Right cardiac atrium (tissue), 5 donors: ENCODE results near the gene CCNH. TPM values are rescaled to one million over a fixed set of nuclear protein-coding genes. Genes with fewer than 3 reads are reported as not detected.

Experiments used
- ATAC-seq, 2 donors: fragments of 200-7000 bp; cut with Tn5 transposase; one replicate each; pipeline versions ENCODE4 v1.8.0 to v1.9.1; 2020; ENCODE audit warnings: moderate library complexity in 2 of 2, mild to moderate bottlenecking in 1 of 2
- DNase-seq, 3 donors: peaks; one replicate each; pipeline ENCODE4 v3.0.0-alpha.2; 2020
- H3K27ac ChIP-seq: one replicate; pipeline ENCODE4 v1.5.1; 2013; ENCODE audit warnings: mild to moderate bottlenecking, low read length, control low read depth, moderate library complexity
- H3K27me3 ChIP-seq: one replicate; pipeline ENCODE4 v1.6.1; 2013; ENCODE audit not compliant: control insufficient read depth, insufficient read depth
- H3K4me1 ChIP-seq: one replicate; pipeline ENCODE4 v1.6.1; 2013; ENCODE audit warnings: low read length; ENCODE audit not compliant: control insufficient read depth, insufficient read depth
- H3K4me3 ChIP-seq: one replicate; pipeline ENCODE4 v1.5.1; 2013; ENCODE audit warnings: low read length, control low read depth
- H3K9me3 ChIP-seq: one replicate; pipeline ENCODE4 v1.6.1; 2013; ENCODE audit warnings: low read length; ENCODE audit not compliant: control insufficient read depth
- WGBS: extraction: QIAGEN DNeasy Blood & Tissue Kit; methylation state at CpG from one replicate; pipeline ENCODE4 v1.1.7; 2013; 5-methylcytosine and 5-hydroxymethylcytosine counted together
- intact Hi-C, 4 donors: fragments of 100-400 bp; cut with DNase I; formaldehyde crosslinking; loops; one replicate each; pipeline versions ENCODE4 v1.11.0 to v1.14.0; 2022 to 2023
- polyA plus RNA-seq: library from polyadenylated mRNA; stranded (reverse); fragments of 200-250 nt; gene quantifications from one replicate; pipeline ENCODE4 v1.2.3, GENCODE V29; 2013
- total RNA-seq, 4 donors: library from RNA; stranded (reverse); fragmentation: NEBNext Ultra II Directional; extraction: Animal tissue kit (Norgen Biotek cat#: 25700); gene quantifications; one replicate each; pipeline ENCODE4 v1.2.1, GENCODE V29; 2021
- donor health status: healthy with polysubstance abuse.
- donor health status: DM: no; HTN: yes; CAD: no.
- donor health status: DM: no; HTN: no; CAD: no.
- donor health status: DM: no; HTN: yes; CAD: no; lungs with severe emphysema.
- donor health status: DM: yes; HTN: yes; CAD: no.

CCNH gene
- total and polyA plus RNA-seq, 5 donors = 23.4 to 42.8 (median 35.5) TPM

DNA sequence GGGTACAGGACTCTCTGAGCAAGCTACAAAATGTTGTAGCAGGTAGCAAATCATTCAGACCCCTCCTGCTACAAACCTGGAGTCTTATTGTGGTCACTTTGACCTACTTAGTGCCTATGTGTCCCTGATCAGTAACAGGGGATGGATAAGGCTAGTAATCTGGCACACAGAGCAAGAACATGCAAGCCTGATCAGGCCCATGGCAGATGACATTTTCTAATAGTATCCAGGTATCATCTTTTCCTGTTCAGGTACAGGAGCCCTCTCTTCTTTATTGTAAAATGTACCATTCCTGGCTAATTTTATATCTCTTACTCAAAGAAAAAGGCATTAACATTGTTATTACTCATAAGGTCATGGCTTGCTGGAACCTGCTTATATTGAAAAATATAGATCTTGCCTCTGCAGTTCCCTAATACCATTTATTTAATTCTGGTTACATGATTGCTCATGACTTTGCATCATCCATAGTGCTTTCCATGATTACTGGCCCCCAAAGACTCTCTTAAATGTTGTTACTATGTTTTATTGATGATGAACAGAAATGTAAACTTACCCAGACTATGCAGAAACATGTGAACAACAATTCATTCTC lies 18.2 kb upstream of the CCNH start:
- no peak for ATAC-seq
- DNase-seq = no peak
- no peaks in the 10 kb centered on the region for H3K27me3 ChIP-seq
- H3K9me3 ChIP-seq = no peaks in the 10 kb centered on the region
- H3K4me1 ChIP-seq = no peaks in the 10 kb centered on the region
- intact Hi-C loops = no loop called here
- no peak overlapping the region for H3K27ac ChIP-seq
- H3K4me3 ChIP-seq = no peak overlapping the region

DNA sequence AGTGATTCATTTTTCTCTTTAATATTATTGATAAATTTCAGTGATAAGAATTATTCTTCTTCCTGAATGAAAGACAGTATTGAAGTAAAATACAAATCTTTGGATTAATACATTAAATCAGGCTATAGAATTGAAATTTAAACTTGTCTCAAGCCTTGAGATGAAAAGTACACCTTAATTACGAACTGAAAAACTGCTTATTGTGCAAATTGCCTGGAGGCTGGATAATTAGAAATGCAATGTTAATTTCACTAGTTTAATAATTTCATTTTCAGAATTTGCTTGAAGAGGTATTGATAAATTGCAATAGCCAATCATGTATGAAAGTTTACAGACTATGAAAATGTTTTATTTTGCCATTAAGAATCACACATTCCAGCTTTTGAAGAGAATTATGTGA lies 11.0 kb upstream of the CCNH start:
- Histone ChIP-seq H3K4me3 (no peak overlapping the region), H3K27ac (no peak overlapping the region), H3K9me3 (no peaks in the 10 kb centered on the region), H3K4me1 (no peaks in the 10 kb centered on the region), H3K27me3 (no peaks in the 10 kb centered on the region)
- intact Hi-C loops = no loop called here
- ATAC-seq (no peak), DNase-seq (no peak)
- 73% methylated on average over 1 of the region's 1 CpG for WGBS

DNA sequence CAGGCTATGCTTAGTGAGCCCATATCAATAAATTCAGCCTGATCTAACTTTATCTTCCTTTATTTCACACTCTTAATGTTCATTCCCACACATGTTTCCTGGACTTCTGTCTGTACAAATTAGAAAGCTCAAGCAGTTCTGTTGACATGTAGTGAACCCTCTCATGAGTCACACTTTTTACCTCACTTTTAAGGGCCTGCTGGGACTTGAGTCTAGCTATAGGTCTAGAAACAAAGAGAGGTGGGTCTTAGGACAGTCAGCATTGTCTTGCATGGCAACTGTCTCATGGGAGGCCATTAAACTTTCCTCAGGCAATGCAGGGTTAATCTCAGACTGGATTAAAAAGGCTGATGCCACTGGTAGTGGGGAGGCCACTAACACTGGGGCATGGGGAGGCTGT lies 8.6 kb upstream of the CCNH start:
- H3K27me3 ChIP-seq = no peaks in the 10 kb centered on the region
- no peaks in the 10 kb centered on the region for H3K9me3 ChIP-seq
- intact Hi-C loops = no loop called here
- no peak for DNase-seq
- no peak overlapping the region for H3K4me3 ChIP-seq
- ATAC-seq = no peak
- no peaks in the 10 kb centered on the region for H3K4me1 ChIP-seq
- H3K27ac ChIP-seq = no peak overlapping the region

DNA sequence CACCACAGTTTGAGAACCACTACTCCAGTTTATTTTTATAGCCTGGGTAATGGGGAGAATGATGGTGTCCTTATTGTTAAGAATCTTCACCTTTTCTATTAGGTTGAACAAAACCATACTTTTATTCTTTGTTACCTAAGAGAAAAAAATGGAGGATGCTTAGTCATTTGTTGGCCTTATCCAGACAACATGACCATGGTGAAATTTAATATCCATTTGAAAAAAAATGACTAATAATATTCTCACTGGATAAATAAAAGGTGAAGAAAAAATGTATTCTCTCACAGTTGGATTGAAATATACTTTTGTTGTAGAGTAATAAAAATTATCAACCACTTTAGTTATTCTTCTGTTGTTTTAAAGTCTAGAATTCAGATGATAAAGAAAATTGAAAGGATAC lies 5.8 kb upstream of the CCNH start:
- no peak overlapping the region for H3K4me3 ChIP-seq
- H3K27me3 ChIP-seq = no peaks in the 10 kb centered on the region
- no peaks in the 10 kb centered on the region for H3K9me3 ChIP-seq
- intact Hi-C loops = no loop called here
- no peaks in the 10 kb centered on the region for H3K4me1 ChIP-seq
- no peak for ATAC-seq
- no peak for DNase-seq
- no peak overlapping the region for H3K27ac ChIP-seq

DNA sequence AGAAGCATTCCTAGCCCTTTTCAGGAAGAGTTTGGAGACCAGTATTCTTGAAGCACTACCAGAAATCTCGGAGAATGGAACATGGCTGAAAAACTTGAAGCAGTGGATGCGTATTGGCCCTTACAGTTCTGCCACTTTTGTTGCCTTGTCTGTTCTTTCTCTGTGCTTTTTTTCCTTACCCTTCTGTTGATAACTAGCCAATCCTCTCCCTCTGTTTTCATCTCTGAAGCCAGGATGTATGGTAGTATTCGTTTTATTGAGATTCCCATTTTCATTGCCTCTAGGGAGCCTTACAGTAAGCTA lies 564 bp upstream of the CCNH start:
- Histone ChIP-seq H3K27me3 (no peaks in the 10 kb centered on the region), H3K9me3 (no peaks in the 10 kb centered on the region), H3K4me1 (no peaks in the 10 kb centered on the region), H3K4me3 (peak overlapping the region; percentile 94), H3K27ac (peak overlapping the region; percentile 72)
- no peak for ATAC-seq
- no peak for DNase-seq
- intact Hi-C loops = no loop called here
- 54% methylated on average over 3 of the region's 3 CpGs for WGBS

DNA sequence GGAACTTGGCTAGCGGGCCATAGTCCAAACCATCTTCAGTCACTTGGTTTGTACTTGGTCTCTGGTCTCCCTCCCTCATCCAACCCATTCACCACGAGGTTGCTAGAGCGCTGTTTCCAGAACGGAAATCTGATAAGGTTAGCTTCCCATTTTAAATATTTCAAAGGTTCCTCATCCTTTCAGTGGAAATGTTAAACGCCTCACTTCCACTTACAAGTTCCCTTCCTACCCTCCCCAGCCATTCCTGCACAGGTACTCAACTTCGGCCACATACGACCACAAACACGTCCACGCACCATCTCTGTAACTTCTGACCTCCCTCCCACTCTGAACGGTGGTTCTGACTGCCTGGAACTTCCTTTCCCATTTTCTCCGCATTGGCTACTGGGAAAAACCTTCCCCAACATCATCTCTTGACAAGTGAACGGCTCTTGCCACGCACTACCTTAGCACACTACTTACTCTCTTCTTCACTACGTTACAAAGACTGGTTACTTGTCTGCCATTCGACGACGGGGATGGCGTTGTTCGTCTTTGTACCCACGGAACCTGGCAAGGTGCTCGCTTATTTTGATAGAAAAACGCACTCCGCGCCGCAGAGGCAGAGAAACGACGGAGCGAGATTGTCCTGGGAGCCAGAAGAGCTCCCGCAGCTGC lies 629 bp downstream of the CCNH start:
- Histone ChIP-seq H3K4me1 (no peaks in the 10 kb centered on the region), H3K27me3 (no peaks in the 10 kb centered on the region), H3K27ac (peak overlapping the region; percentile 100), H3K9me3 (no peaks in the 10 kb centered on the region), H3K4me3 (peak overlapping the region; percentile 94)
- ATAC-seq (peak; percentile 35 to 64), DNase-seq (peak in 2 of 3 donors; percentile 36 to 41)
- intact Hi-C loops = no loop called here
- WGBS = under 1% methylated on average over 29 of the region's 29 CpGs

DNA sequence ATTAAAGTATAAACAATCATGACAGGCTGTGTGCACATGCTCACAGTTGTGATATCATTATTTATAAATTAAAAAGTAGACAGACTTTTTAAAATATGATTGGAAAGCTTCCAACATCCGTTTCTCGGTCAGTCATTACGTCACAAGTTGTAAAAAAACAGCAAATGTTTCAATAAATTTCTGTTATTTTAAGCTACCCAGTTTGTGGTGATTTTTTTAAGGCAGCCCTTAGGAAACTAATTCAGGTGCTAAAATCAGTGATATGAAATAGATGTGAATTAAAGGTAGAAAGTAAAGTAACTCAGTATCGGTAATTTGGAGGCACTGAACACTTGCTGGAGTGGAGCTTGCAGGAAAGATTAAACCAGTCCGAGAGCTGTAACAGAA lies 1.2 kb downstream of the CCNH start:
- intact Hi-C loops = no loop called here
- ATAC-seq = no peak
- Histone ChIP-seq H3K4me3 (peak overlapping the region; percentile 94), H3K9me3 (no peaks in the 10 kb centered on the region), H3K27me3 (no peaks in the 10 kb centered on the region), H3K27ac (peak overlapping the region; percentile 100), H3K4me1 (no peaks in the 10 kb centered on the region)
- WGBS = 8% methylated on average over 5 of the region's 5 CpGs
- no peak for DNase-seq

DNA sequence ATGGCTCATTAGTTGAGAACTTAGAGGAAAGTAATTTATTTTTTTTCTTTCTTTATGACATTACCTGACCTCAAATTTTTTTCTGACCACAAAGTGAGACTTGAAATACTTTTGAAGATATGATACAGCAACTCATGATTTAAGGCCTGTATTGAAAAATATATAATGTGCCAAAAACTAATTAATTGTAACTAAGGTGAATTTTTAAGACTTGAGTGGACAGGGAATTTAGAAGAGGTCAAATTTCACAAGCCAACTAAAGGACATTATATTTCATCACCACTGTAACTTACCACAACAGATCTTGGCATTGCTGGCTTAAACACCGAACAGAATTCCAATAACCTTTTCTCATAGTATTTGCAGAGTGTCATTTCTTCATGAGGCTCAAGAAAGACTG lies 1.8 kb downstream of the CCNH start:
- Histone ChIP-seq H3K4me3 (no peak overlapping the region), H3K4me1 (no peaks in the 10 kb centered on the region), H3K27me3 (no peaks in the 10 kb centered on the region), H3K9me3 (no peaks in the 10 kb centered on the region), H3K27ac (no peak overlapping the region)
- ATAC-seq (no peak), DNase-seq (no peak)
- intact Hi-C loops = no loop called here
- WGBS = 74% methylated on average over 1 of the region's 1 CpG

DNA sequence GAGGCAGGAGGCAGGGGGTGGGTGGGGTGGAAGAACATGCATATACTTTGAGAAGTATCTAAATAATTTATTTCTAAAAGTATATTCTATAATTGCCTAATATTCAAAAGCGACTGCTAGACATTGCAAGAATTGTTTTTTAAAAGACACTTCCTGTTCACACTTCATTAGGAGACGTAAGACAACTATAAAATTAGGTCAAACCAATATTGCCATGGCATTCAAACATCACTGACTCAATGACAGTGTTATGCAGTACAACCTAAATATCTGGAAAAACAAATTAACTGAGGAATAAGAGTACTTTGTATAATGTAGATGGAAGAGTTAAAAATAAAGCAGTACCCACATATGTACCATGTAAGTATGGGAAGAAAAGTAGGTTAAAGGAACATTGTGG lies 4.5 kb downstream of the CCNH start:
- no peak overlapping the region for H3K4me3 ChIP-seq
- H3K27ac ChIP-seq = no peak overlapping the region
- intact Hi-C loops = loop anchor here in 1 of 4 donors (10.0 kb wide), 1 partner anchor 343 kb away; no protein-coding TSS in a partner anchor
- no peaks in the 10 kb centered on the region for H3K4me1 ChIP-seq
- H3K27me3 ChIP-seq = no peaks in the 10 kb centered on the region
- DNase-seq (no peak), ATAC-seq (no peak)
- 61% methylated on average over 2 of the region's 2 CpGs for WGBS
- H3K9me3 ChIP-seq = no peaks in the 10 kb centered on the region

DNA sequence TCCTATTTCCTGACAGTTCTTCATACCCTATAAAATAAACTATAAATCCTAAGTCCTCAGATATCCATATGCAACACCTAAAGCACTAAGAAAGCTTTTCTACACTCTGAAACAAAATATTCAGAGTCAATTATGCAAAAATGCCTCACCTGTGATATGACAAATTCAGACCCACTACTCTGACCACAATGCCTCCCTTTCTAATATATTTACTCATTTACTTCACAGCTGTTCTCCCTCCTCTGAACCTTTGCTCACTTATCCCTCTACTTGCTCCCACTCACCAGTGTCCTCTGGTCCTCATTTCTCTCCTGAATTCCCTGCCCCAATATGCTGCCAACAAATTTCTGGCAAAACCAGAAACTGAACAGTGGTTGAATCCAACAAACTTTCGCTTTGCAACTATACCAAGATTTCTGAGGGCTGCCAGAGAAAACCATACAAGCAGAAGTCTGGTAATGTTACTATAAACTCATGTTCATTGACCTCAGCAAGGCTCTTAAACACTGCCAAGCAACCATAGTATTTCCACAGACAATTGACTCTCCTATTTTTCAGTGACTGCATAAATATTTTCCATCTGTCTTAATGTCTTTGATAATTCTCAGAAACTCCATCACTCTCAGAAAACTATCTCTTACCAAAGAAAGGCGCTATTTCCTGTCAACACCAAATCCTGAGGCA lies 7.1 kb downstream of the CCNH start:
- Histone ChIP-seq H3K27me3 (no peaks in the 10 kb centered on the region), H3K4me3 (no peak overlapping the region), H3K9me3 (no peaks in the 10 kb centered on the region), H3K4me1 (no peaks in the 10 kb centered on the region), H3K27ac (no peak overlapping the region)
- intact Hi-C loops = loop anchor here in 1 of 4 donors (10.0 kb wide), 1 partner anchor 341 kb away; no protein-coding TSS in a partner anchor
- ATAC-seq (no peak), DNase-seq (no peak)
- WGBS = 73% methylated on average over 2 of the region's 2 CpGs

DNA sequence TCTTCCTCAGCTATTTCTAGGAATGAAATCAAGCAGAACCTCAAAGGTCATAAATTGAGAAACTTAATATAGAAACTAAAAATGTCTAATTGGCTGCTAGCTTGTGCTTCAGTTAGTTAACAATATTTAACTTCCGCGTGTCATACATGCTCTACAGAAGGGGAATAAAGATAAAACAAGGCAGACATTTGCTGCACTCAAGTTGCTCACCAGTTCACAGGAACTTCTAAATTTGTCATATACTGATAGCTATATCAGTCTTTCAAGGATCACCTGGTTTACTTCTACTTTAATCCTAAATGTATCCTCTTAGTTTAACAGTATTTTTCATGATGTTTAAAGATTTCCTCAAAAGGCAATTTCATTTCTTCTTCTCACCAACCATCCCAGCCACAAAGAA lies 8.4 kb downstream of the CCNH start:
- WGBS = 78% methylated on average over 2 of the region's 2 CpGs
- intact Hi-C loops = loop anchor here in 1 of 4 donors (10.0 kb wide), 1 partner anchor 340 kb away; no protein-coding TSS in a partner anchor

More for the DNA sequence above, 8.4 kb downstream of the CCNH start:
- ATAC-seq (no peak), DNase-seq (no peak)
- Histone ChIP-seq H3K4me3 (no peak overlapping the region), H3K27ac (no peak overlapping the region), H3K27me3 (no peaks in the 10 kb centered on the region), H3K4me1 (no peaks in the 10 kb centered on the region), H3K9me3 (no peaks in the 10 kb centered on the region)
